ENCODE results near the gene TBCD. TPM values are rescaled to one million over a fixed set of nuclear protein-coding genes. Genes with fewer than 3 reads are reported as not detected.
"Not testable (repeated sequence)": the region's sequence is repeated elsewhere in the genome, so short reads cannot be mapped to it uniquely, and the experiment has no call there.

The TBCD gene
- polyA plus RNA-seq, 5 donors = 87.2 to 119 (median 109) TPM

DNA sequence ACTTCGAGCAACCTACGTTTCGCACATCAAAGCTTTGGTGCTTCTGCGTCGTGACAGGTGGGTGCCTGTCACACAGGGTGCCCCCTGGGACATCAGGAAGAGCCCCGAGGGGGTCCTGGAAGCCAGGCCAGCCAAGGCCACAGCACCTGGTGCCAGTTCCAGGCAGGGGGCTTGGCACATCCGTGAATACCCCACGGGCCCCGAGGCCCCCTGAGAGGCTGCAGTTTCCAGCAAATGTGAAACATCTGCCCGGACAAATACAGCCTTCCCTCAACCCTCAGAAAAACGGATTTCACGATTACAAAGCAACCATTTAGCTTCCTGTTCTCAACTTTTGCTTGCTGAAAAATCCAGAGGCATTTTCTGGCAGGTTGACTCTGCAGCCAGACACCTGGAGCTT lies 218.2 kb downstream of the TBCD start:
- DNase-seq = no peak

DNA sequence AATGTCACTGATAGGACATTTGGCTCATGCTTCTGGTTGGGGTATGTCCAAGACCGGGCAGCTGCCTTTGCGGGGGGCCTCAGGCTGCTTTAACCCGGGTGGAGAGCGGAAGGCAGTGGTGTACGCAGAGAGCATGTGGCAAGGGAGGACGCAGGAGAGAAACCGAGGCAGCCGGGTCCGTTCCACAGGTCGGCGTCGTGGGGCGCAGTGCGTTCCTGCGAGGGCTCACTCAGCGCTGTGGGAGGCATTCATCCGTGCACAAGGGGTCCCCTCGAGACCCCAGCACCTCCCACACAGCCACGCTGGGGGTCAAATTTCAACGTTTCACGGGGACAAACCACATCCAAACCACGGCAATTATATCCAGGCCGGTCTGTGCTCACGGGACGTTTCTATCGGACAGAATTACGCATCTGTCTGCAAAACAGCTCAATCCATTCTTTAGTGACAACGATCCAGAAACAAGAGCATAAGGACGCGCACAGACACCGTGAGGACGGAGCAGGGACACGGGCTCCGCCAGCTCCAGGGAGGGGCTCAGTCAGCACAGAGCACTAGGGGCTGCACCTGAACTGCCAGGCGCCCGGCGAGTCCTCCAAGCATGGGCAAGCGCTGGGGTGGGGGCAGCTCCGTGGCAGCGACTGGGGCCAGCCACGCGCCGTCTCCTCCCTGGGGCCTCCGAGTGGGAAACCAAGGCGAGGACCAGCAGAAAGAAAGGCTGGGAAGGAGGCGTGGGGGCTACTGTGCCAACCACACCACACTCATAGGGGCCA lies 219.1 kb downstream of the TBCD start:
- DNase-seq = no peak

DNA sequence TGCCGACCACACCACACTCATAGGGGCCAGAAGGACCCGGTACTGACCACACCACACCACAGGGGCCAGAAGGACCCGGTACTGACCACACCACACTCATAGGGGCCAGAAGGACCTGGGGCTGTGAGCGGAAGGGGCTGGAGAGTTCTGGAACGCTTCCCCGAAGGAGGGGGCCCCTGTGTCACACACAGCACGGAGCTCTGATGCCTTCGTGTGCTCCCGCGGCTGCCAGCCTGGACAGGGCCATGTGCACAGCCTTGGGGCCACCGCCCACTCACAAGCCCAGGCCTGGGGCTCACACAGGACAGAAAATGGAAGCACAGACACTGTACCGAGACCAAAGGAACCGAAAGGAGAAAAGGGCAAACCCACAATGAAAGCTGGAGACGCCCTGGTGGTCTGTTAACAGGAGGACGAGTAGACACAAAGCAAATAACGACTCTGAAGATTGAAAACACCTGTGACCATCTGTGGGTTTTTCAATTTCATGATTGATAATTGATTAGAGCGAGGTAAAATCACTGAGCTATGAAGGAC lies 221.0 kb downstream of the TBCD start:
- DNase-seq = no peak

DNA sequence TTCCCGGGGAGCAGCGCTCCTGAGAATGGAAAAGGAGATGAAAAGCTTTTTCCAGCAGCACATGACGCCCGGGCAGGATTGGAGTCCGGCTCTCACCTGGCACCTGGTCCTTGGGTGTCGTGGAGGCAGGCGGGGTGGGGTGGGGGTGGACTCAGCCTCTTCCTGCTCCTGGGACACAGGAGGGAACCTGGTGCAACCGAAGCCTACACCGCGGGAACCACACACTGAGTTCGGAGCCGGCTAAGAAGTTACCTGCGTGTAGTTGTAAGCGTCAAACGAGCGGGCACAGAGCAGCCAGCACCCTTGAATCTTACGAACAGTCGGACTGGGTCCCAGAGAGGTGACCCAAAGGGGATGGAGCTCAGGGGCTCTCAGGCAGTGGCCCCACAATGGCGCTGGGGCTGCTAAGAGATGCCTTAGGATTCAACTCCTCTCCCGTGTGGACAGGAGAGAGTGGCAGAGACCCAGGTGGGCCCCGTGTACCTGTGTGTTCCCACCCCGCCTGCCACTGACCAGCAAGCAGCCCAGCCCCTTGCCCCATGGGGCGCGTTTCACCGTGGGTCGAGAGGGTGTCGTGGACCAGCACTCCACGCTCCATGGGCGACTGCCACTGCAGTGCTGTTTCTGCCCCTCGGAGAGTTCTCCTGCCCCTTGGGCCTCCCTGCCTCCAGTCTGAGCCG lies 221.7 kb downstream of the TBCD start:
- DNase-seq = no peak

DNA sequence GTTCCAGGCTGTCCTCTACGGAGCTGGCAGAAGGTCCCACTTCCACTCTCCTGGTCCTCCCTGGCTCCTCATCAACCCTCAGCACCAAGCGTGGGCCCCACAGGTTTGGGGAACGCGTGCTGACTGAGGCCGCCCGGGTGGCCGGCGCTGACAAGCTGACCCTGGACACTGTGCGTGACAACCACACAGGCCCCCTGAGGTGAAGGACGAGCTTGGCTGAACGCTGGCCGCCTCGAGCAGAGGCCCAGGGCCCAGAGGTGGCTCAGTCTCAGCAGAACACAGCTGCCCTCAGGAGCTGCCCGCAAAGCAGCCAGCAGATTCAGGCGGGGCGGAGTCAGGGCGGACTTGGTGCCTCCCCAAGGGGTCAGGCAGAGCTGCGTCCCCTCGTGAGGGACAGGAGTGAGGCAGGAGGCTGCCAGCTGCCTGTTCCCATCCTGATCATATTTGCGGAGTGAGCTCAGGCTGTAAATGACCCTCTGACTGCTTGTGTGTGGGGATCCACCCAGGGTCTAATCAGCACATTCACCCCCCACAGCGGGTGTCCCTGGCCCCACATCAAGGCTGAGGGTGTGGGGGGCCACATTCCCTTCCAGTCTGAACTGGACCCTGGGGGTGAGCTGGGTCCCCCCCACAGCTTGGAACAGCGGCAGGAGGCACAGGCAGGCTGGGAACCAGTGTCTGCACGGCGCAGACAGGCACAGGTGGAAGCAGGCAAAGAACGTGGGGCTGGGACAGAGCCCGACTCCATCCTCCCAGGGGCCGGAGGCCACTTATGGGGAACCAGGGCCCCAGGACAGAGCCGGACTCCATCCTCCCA lies 222.5 kb downstream of the TBCD start:
- DNase-seq = no peak

DNA sequence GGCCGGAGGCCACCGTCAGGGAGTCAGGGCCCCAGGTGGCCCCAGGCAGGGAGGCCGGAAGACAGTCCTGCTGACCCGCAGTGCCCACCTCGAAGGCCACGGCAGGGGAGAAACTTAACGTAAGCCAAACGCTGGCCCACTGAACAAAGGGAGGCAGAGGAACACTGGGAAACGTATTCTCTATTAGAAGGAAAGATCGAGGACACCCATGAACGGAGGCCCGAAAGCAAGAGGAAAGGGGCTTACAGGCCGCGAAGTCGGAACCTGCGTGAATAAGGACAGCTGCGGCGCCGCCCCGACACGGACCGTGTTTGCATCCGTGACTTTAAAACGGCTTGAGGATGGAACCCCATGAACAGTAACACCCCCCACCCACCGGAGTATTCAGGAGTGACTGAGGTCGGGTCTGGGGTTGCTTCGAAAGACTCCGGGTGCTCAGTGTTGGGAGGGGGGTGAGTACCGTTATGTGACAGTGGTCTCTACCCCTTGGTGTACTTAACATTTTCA lies 225.2 kb downstream of the TBCD start:
- DNase-seq = no peak

DNA sequence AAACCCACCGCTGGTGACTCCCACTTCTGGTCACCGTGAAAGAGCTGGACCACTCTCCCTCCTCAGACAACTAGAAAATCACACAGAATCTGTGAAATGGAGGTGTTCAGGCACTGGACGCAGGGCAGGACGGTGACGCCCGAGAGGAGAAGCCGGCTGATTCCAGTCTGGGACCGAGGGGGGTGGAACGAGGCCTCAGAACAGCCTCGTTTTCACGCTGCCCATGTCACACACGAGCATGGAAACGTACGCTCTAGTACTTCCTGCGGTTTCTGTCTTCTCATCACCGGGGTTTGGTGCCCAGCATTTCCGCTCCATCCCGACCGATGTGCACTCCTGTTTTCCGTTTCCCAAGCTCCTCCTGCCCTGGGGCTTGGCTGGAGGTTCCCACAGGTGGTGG lies 225.7 kb downstream of the TBCD start:
- no peak for DNase-seq

DNA sequence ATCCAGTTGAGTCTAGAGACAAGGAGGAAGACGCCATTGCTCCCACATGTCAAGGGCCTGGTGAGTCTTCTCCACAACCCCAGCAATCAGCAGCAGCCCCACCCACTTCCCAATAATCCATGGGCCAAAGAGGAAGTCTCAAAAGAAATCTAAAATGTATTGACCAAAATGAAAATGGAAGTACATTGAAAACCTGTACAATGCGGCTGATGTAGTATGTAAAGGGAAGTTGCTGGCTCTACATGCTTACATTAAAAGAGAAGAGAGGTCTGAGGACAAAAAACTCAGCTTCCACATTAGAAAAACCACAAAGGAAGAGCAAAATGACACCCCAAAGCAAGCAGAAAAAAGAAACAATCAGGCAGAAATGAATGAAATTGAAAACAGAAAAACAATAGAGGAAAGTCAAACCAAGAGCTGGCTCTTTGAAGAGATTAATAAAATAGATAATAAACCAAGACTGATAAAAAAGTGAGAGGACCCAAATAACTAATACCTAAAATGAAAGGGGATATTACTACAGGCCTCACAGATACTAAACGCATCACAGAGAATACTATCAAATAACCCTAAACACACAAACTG lies 227.0 kb downstream of the TBCD start:
- DNase-seq = no peak

DNA sequence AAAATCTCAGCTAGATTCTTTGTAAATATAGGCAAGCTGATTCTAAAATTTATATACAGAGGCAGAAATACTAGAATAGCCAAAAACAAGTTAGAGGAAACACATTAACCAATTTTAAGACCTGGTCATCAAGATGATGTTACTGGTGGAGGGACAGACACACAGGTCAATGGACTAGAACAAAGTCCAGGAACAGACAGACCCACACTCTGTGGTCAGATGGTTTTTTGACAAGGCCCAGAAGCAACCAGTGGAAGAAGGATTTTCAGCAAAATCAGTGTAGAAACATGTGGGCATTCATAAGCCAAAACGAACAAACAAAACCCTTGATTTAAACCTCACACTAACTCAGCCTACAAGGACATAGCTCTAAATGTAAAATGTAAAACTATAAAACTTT lies 227.9 kb downstream of the TBCD start:
- no peak for DNase-seq

DNA sequence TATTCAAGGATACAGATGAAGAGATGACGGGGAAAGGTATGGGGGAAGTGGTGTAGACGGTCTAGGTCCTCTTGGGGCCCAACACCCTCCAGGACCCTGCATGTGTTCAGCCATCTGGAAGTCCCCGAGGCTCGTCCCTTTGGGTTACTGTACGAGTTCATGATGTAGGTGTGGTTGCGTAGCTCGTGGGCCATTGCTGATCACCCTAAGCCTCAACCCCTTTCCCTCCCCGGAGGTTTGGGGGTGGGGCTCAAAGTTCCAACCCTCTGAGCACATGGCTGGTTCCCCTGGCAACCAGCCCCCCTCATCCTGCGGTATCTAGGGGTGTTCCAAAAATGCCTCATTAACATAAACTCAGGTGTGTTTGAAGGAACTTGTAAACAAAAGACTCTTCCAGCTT lies 228.8 kb downstream of the TBCD start:
- DNase-seq = no peak

DNA sequence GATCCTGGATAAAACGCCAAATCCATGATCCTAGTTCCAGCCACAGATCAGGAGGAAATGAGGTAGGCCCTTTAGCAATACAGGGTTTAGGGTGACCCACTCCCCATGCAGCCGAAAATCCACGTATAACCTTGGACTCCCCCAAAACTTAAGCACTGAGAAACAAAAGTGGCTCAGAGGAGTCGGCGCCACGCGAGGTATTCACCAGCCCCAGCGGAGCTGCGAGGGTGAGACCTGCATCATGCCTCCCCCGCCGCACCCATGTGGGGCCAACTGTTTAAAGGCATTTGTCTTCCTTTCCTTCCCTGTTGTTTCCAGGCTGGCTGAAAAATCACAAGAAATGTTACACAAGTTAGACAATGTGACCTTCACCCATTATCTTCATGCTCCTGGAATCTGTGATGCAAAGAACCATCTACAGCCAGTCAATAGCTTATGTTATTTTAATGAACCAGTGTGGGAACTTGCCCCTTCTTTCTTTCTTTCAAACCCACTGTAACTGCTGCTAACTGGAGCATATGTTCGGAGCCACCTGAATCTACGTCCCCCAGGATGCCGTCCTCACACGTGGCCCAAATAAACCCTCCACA lies 229.4 kb downstream of the TBCD start:
- DNase-seq = no peak

DNA sequence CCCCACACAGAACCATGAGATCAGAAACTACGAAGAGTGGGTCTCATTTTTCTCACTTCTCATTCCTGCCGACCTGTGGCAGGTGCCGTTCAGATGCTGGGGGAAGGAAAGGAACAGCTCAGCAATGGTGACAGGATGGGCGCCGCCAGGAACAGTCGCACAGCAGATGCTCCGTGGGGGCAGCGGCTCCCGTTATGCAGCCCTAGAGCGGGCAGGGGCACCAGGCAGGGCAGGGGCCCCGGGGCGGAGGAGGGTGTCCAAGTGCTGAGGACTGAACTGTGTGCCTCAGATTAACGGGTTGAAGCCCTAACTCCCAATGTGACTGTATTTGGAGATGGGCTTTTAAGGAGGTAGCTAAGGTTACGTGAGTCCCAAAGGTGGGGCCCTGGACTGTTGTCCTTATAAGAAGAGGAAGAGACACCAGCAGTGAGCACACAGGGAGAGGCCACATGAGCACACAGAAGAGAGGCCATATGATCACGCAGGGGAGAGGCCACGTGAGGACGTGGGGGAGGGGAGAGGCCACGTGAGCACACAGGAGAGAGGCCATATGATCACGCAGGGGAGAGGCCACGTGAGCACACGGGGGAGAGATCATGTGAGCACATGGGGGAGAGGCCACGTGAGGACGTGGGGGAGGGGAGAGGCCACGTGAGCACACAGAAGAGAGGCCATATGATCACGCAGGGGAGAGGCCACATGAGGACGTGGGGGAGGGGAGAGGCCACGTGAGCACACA lies 231.8 kb downstream of the TBCD start:
- no peak for DNase-seq

DNA sequence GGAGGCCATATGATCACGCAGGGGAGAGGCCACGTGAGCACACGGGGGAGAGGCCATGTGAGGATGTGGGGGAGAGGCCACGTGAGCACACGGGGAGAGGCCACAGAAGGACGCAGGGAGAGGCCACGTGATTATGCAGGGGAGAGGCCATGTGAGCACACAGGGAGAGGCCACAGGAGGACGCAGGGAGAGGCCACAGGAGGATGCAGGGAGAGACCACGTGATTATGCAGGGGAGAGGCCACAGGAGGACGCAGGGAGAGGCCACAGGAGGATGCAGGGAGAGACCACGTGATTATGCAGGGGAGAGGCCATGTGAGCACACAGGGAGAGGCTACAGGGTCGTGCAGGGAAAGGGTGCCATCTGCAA lies 232.4 kb downstream of the TBCD start:
- DNase-seq = not testable (repeated sequence)

DNA sequence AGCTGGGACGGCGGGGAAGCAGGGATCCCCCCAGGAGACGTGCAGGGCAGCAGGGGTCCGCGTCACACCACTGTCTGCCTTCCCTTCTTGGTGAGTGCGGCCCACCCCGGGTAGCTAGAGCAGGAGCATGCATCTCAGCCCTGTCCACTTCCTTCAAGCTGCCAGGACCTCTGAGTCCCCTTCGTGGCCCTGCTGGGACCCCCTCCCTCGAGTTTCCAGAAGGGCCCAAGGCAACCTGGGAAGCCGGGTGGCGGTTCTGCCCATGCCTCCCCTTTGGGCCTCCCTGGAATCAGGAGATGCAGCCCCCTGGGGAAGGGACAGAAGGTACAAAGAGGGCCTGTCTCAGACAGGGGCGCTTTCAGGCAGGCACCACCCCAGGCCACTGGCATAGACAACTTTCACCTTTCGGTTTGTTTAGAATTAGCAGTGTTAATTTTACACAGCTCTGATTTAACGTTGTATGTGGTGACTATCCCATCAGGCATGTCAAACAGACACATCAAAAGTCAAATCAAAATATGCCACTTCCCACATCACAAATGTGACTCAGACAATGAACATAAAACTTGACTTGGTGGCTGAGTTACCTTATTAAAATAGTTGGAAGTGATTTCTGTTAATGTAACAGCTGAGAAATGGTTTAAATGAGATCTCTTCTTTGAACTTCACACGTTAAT lies 233.0 kb downstream of the TBCD start:
- no peak for DNase-seq

DNA sequence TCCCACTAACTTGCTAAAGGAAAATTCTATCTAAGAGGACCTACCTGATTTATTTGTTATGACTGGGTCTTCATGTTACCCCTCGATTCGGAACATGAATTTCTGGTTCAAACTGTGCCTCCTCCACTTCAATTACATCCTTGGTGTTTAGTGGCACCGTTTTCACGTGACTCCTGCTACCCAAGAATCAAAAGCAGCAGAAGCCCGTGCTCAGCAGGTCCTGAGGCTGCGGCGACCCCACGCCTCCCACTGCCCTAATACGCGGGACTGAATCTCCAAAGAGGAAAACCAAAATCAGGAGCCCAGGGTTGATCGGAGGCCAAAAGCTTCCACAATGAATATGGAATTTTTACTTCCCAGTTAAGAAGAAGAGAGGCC lies 233.6 kb downstream of the TBCD start:
- DNase-seq = no peak

DNA sequence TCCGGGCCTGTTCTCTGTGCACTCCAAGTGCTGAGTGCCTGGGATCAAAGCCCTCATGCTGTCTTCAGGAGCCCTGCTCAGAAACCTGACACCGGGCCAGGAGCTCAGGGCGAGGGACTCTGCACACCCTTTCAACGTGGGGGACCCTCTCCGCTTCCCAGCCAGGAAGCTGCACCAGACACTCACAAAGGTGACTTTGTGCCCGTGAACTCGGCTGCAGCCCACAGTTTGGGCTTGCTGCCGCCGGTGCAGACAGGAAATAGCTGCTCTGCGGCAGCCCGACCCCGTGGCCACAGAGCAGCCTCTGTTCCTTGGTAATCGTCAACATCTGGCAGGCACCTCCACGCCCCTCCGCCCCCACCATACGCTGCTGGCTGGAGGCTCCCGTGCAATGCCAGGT lies 234.1 kb downstream of the TBCD start:
- peak; percentile 37 to 44 for DNase-seq

DNA sequence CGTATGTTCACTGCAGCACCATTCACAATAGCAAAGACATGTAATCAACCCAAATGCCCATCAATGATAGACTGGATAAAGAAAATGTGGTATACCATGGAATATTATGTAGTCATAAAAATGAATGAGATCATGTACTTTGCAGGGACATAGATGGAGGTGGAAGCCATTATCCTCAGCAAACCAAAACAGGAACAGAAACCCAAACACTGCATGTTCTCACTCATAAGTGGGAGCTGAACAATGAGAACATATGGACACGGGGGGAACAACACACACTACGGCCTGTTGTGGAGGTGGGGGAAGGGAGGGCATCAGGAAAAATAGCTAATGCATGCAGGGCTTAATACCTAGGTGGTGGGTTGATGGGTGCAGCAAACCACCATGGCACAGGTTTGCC lies 237.2 kb downstream of the TBCD start:
- DNase-seq = not testable (repeated sequence)

DNA sequence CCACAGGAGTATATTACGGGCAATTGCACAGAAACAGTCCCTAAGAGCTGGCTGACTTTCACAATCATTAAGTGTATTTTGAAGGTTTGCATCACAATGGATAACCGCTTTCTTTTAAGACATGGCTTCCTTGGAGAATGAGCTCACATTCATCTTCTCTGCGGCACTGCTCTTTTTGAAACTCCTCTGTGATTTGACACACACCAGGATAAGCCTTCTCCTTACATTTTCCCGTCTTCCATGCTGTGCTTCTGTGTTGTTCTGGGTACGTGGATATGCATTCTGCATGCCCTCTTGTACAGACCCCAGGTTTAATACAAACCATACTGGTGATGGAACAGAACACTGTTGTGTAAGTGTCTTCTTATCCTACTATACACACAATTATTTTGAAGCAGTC lies 238.0 kb downstream of the TBCD start:
- no peak for DNase-seq

DNA sequence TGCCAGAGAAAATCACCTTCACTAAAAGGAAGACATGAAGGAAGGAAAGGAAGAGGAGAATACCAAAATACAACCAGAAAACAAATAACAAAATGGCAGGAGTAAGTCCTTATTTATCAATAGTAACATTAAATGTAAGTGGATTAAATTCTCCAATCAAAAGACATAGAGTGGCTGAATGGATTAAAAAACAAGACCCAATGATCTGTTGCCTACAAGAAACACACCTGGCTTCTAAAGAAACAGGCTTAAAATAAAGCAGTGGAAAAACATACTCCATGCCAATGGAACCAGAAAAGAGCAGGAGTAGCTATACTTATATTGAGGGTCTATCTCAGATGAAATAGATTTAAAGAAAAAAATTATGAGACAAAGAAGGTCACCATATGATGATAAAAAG lies 241.1 kb downstream of the TBCD start:
- no peak for DNase-seq
